Stimulated activated CD4-positive, alpha-beta T cell treated with anti-CD3 and anti-CD28 coated beads, Interleukin-2, amount 100 ng/mL, for 4 hours (primary cell): ENCODE measurements around the gene INPP5A.

ENCODE experiments used
- DNase-seq: peaks from one replicate; pipeline ENCODE4 v3.0.0-alpha.2; 2020; ENCODE audit warnings: low read depth

The INPP5A gene

DNA sequence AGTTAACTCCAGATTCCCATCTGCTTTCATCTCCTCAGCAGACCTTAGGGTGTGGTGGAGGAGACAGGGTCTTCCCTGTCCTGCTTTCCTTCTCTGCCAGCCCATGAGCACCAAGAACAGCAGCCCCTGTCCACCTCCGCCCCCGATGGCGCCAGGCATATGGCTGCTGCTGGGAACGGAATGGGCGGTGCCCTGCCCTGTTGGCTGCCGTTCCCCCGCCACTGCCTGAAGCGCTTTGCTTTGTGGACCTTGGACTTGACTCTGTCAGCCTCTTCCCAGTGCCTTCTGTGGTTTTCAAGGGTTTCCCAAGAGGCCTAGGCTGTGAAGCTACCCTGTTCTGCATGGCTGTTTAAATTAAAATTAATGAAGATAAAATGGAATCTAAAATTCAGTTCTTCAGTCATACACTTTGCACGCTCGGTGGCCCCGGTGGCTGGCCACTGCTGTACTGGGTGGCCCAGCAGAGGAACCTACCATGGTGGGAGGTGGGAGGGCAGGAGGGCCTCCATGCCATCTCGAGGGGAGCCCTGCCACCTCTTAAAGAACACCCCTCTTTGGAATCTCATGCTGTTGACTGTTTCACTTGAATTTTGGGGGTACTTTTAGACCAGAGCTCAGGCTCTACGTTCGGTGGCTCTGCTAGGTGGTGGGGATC is 169.7 kb downstream of the INPP5A start:
- DNase-seq = no peak

DNA sequence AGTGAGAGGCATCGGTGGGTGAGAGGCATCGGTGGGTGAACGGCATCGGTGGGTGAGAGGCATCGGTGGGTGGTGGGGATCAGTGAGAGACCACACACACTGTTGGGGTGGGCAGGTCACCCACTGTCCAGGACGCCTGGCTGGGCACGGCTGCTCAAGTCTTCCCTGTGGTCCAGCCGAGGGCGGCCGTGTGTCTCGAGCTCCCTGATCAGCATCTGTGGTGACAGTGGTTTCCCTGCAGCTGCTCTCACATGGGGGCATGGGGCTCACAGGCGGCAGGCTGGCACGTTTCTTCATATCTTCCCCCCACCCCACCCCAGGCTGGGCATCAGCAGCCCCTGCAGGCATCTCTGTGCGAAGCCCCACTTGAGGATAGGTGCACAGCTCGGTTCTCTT is 170.2 kb downstream of the INPP5A start:
- no peak for DNase-seq

- DNase-seq = no peak
These were observed 170.9 kb downstream of the INPP5A start for GRCh38 chr10:132708441-132708840.

DNA sequence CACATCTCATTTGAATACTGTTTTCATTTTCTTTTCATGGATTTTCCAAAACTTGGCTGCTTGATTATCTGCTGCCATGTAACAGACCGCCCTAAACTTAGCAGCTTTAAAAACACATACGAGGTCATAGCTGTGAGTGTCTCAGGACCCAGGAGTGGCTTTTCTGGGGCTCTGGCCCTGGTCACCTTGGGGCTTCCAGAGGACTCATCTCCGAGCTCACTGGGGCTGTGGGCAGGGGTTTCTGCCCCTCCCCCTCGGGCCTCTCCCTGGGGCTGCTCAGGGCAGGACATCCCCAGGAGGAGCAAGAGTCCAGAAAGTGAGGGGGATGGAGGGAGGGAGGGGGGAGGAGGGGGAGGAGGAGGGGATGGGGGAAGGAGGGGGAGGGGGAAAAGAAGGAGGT is 171.3 kb downstream of the INPP5A start:
- no peak for DNase-seq

DNA sequence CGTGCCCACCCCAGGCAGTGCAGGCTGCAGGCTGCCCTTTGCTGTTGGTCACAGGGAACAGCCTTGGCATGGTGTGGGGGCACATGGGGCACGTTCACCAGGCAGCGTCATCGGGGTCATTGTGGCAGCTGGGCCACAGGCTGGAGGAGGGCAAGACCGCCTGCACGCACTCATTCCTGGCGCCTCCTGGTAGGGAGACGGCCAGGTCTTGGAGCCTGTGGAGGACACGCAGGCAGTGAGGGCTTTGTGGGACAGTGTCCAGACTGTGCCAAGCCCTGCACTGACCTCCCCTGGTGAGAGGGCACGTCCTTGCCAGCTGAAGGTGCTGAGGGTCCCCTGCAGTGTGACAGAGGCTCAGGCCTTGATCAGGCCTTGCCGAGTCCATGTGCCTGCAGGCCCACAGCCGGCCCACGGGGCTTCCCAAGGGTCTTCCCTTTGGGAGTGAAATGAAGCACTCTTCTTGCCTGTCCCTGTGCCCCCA is 171.9 kb downstream of the INPP5A start:
- no peak for DNase-seq

DNA sequence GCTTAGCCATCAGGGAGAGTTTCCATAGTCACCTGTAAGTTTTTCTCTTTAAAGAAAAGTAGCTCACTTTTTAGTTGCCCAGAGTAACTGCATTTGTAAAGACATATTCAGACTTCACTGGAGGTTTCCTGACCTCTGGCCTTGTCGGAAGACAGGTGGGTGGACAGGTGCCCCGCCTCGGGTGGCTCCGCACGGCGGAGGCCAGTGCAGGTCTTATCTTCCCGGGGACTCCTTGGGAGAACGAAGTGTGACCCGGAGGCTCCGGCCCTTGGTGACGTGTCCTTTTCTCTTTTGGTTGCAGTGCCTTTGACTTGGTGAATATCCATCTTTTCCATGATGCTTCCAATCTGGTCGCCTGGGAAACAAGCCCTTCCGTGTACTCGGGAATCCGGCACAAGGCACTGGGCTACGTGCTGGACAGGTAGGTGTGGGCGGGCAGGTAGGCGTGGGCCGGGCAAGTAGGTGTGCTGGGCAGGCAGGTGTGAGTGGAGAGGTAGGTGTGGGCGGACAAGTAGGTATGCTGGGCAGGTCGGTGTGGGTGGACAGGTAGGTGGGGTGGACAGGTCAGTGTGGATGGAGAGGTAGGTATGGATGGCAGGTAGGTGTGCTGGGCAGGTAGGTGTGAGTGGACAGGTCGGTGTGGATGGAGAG is 172.6 kb downstream of the INPP5A start:
- no peak for DNase-seq

DNA sequence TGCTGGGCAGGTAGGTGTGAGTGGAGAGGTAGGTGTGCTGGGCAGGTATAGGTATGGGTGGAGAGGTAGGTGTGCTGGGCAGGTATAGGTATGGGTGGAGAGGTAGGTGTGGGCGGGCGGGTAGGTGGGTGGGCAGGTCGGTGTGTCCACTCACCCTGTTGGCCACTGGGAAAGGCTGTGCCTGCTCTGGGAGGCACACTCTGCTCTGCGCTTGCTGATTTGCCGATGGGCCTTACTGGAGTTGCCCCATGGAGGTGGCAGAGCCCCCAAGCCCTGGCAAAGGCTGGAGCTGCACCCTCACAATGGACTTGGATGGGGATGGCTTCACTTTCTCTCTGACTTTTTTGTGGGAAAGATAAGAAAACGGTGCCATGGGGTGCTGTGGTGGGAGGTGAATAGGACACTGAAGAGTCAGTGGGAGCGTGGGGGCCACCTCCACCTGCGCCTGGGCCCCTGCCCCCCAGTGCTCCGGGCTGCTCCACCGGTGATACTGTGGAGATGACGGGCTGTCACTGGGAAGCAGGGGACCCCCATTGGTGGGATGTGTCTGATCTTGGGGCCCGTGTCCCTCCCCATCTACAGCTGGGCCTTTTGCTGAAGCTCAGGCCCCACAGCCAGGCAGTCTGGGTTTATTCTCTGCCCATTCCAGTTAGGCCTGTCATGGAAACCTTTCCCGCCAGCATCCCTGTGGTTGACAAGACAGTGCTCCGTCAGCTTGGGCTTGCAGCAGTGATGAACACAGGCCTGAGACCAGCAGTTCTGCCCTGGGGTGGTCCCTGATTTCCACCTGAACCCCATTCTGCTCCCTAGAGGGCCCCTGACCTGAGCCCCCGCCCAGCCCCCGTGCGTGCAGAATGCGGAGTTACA is 173.4 kb downstream of the INPP5A start:
- no peak for DNase-seq

DNA sequence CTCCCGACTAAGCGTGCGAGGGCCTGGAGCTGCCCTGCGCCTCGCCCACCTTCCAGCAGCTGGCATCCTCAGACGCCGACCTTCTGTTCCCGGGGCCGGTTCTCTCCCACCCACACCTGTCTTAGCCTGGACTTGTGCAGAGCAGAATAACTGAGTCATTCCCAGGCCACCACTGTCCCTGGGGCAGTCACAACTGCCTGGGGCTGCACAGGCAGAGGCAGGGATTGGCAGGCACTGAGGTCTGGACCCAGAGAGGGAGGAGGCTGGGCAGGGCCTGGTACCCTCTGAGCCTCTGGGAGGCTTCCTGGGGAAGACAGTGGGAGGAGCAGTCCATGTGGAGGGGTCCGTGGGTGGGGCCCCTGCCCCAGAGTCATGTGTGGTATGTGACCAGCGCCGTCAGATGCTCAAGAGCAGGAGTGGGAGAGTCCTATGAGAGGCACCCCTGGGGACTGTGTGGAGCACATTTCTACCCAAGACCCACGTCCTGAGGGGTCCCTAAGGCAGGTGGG is 174.1 kb downstream of the INPP5A start:
- DNase-seq = no peak

DNA sequence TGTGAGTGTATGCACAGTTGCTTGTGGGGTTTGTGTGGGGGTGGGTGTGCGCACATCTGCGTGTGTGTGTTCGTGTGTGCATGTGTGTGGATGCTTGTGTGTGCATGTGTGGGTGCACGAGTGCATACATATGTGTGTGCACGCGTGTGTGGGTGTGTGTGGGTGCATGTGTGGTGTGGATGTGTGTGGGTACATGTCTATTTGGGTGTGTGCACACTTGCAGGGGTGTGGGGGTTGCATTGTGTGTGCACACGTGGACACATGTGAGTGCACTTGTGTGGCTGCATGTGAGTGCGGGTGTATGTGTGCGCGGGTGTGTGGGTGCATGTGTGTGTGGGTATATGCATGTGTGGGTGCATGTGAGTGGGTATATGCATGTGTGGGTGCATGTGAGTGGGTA is 174.7 kb downstream of the INPP5A start:
- no peak for DNase-seq

- no peak for DNase-seq
These were observed 175.2 kb downstream of the INPP5A start for GRCh38 chr10:132712743-132713142.

DNA sequence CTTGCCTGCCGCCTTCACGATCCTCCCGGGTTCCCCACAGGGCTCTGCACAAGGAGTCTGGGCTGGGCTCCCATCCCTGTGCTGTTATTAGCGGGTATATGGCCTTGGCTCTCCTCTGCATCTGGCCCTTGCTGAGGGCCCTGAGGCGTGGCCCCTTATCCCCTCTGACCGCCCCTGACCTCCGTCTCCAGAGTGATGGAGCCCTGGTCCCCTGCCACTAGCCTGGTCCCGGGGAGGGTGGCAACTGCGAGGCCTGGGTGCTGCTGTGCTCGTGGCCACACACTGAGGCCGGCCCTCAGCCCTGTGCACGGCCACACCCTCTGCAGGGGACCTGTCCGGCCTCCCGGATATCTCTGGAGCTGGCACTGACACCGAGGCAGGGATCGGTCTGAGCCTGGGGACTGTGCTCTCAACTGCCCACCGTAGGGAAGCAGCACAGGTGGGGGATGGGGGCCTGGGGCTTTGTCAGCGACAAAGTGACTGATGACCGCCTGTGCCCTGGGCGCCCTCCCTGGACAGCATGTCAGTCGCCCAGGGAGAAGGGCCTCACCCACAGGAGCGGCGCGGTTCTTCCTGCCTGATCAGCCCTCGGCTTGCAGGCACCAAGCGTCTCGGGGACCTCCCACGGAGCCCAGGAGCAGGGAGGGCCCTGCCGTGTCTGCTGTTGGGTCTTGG is 176.0 kb downstream of the INPP5A start:
- DNase-seq = no peak

GRCh38 chr10:132714096-132714985 is 176.8 kb downstream of the INPP5A start:
- DNase-seq = no peak

- no peak for DNase-seq
These were observed 177.6 kb downstream of the INPP5A start for GRCh38 chr10:132714986-132715775.

DNA sequence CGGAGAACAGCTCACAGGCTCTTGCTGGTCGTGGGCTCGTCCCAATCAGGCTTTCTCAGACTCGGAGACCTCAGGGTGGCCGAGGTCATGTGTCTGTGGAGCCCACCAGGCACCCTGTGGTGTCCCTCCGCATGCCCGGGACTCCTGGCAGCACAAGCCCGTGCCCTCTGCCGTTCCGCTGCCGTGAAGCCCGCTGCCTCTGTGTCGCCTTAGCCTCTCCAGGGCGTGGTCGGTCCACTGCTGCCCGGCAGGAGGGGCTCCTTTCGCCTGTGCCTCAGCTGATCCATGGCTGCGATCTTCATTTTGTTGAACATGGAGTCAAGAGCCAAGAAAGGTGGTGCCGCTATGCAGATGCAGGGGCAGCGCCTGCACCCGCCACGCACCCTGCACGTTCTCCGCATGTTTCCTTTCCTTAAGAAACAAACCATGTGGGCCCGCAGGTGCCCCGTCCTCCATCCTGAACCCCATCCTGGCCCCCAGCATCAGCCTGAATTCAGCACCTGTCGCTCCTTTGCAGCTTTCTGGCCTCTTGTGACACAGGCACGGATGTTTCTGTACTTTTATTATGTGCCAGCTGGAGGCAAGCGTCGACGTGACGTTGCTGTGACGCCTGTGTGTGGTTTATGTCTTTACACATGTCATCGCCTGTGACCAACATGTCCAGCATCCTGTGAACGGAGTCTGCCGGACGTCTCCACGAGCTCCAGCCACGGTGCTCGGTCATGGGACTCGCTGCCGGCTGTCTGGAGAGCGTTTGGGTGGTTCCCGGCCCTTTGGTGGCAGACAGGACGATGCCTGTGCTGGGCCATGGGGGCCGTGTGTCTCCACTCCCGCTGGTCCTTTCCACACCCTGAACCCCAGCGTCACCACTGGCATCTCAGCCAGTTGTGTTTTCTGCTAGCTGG is 178.4 kb downstream of the INPP5A start:
- DNase-seq = no peak

GRCh38 chr10:132716691-132717490 is 179.3 kb downstream of the INPP5A start:
- DNase-seq = no peak

DNA sequence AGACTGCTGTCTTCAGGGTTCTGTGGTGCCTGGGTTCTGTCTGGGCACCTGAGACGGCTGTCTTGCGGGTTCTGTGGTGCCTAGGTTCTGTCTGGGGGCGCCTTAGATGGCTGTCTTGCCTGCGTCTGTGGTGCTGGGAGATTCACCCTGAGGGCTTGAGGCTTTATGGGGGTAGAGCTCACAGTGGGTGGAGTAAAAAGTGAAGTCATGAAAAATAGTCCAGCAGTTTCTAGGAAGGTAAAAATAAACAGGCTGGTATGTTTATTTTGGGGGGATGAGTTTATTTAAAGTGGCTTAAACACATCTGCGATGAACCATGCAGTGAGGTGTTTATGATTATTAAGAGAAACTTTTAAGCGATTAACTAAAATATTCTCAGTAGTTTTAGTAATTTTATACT is 184.1 kb downstream of the INPP5A start:
- DNase-seq = no peak

DNA sequence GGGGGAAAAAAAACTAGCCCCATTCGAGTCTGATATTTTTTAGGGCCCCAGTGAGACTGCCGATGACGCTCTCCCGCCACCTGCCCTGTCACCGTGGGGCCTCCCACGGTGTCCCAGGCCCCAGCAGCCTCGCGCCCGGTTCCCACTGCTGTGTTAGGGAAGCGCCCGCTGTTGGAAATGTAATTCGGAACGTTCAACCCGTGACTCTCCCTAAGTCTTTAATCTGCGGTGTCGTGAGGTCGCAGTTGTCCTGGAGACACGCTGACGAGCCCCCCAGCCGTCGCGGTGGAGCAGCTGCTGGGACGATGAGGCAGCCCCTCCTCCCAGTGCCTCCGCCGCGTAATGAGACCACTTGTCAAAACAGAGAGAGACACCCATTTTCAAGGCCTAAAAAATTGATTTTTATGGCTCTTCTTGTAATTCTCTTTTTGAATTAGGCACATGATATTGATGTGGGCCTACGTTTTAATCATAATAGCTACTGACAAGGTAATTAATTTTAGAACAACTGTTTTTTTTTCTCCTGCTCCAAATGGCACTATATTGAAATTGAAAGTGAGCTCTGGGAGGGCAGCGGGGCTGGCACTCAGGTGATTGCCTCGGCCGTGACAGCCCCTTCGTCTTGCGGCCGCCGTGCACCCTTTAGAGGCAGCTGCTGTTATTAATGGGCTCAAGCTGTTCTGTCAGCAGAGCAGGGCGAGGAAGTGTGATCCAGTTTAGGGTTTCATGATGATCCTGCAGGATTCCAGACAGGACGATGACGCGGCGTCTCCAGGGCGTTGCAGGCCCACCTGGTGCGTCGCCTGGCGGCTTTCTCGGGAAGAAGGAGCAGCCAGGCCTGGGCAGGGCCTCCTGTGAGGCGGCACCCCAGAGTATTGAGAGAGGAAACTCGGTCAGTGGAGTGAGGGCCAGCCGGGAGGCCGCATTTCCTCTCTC is 185.1 kb downstream of the INPP5A start:
- no peak for DNase-seq
